GM18868 (cell line): ENCODE results near the gene CNBP.
"Not testable (repeated sequence)": the region's sequence is repeated elsewhere in the genome, so short reads cannot be mapped to it uniquely, and the experiment has no call there.

Experiments used
- ATAC-seq: cut with Tn5 transposase; IDR thresholded peaks from one replicate; pipeline ENCODE4 v1.9.1; 2021; ENCODE audit warnings: mild to moderate bottlenecking, moderate library complexity; ENCODE audit not compliant: unreplicated experiment

Gene CNBP

GRCh38 chr3:129183569-129184395 is at the start of gene CNBP:
Gene CNBP, minus strand, starts transcription at chr3:129183896. Its CDS starts 12,139 bp downstream, at chr3:129171757.
- peak; percentile 98 for ATAC-seq

DNA sequence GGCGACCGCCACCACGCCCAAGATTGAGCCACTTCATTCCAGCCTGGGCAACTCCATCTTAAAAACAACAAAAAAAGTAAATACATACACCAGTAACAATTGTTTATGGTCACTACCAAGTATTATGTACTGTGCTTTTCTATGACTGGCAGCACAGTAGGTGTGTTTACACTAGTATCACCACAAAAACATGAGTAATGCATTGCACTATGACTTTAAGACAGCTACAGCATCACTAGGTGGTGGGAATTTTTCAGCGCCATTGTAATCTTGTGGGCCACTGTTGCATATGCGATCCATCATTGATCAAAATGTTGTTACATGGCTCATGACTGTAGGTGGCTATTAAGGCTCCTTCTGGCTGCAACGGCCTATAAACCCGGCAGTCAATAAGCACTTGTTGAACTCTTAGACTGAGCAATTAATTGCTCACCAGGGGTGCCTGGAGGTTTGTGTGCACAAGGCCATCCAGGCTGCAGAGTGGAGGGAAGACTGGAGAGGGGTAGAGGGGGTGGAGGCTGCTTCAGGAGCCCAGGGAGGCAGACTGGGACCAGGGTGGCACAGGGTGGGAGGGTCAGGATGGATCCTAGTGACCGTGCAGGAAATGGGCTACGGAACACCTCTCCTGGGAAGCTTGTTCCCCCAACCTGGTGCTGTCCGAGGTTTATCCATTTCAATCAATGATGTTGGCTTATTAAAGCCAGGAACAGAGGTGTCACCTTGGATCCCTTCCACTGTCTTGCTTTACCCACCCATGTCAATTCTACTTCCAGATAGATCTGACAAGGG is 47.8 kb upstream of the CNBP start:
- no peak for ATAC-seq

- ATAC-seq, result peak; percentile 45
Measured at GRCh38 chr3:129230311-129231019, 46.8 kb upstream of the CNBP start.

GRCh38 chr3:129228891-129229585 is 45.3 kb upstream of the CNBP start:
- ATAC-seq, result no peak

GRCh38 chr3:129226374-129226773 is 42.7 kb upstream of the CNBP start:
- ATAC-seq, result no peak

GRCh38 chr3:129224984-129225393 is 41.3 kb upstream of the CNBP start:
- no peak for ATAC-seq

- not testable (repeated sequence) for ATAC-seq
Measured at GRCh38 chr3:129224387-129224786, 40.7 kb upstream of the CNBP start.

GRCh38 chr3:129218742-129219141 is 35.0 kb upstream of the CNBP start:
- ATAC-seq, result no peak

- ATAC-seq, result no peak
Measured at GRCh38 chr3:129213238-129213637, 29.5 kb upstream of the CNBP start.

GRCh38 chr3:129211772-129212171 is 28.1 kb upstream of the CNBP start:
- ATAC-seq, result no peak

GRCh38 chr3:129211345-129211744 is 27.6 kb upstream of the CNBP start:
- no peak for ATAC-seq

- no peak for ATAC-seq
Measured at GRCh38 chr3:129207479-129207878, 23.8 kb upstream of the CNBP start.

GRCh38 chr3:129205109-129205832 is 21.6 kb upstream of the CNBP start:
- ATAC-seq, result no peak

DNA sequence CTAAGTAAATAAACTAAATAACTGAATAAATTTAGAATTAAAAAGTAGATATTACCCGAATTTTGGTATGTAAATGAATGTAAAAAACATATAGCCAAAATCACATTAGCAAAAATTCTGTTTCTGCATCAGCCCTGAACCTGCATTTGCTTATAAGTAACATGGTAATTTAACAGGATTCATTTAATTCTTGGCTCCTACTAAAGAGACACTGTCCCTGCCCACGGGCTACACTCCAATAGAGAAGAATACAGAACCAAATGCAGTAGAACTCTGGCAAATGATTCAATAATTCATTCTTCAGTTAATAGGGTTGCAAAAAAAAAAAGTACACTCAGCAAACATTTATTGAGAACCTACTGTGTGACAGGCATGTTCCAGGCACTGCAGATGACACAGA is 20.8 kb upstream of the CNBP start:
- ATAC-seq, result no peak

- no peak for ATAC-seq
Measured at GRCh38 chr3:129199366-129199765, 15.7 kb upstream of the CNBP start.

DNA sequence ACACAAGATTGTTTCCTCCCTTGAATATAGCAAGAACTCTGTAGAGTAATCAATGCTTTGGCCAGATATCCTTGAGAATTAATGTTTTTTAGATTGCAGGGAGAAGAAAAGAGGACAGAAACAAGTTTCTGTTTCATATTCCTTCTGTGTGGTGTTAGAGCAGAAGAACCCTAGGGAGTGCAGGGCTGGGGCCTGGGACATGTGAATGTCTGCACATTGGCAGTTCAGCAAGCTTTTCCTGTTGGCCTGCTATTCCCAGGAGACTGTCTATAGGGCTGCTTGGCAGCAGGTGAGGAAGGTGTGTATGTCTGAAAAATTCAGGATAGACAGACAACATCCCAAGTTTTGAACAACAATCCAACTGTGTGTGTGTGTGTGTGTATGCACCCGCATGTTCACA is 13.6 kb upstream of the CNBP start:
- no peak for ATAC-seq

- ATAC-seq, result no peak
Measured at GRCh38 chr3:129196601-129197000, 12.9 kb upstream of the CNBP start.

- no peak for ATAC-seq
Measured at GRCh38 chr3:129195731-129196256, 12.1 kb upstream of the CNBP start.

DNA sequence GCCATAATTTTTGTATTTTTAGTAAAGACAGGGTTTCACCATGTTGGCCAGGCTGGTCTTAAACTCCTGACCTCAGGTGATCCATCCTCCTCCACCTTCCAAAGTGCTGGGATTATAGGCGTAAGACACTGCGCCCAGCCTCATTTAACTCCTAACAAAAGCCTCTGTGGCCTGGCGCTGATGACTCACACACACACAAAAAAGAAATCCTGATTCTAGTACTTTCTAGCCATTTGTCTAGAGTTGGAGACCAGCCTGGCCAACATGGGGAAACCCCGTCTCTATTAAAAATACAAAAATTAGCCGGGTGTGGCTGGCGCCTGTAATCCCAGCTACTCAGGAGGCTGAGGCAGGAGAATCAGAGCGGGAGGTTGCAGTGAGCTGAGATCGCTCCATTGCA is 6.1 kb upstream of the CNBP start:
- not testable (repeated sequence) for ATAC-seq

- no peak for ATAC-seq
Measured at GRCh38 chr3:129187857-129188256, 4.2 kb upstream of the CNBP start.
